ENCODE results near the gene OR13F1. TPM values are rescaled to one million over a fixed set of nuclear protein-coding genes. Genes with fewer than 3 reads are reported as not detected.

Gene OR13F1
- total and polyA plus RNA-seq, 11 donors = not detected

- intact Hi-C loops (cut with DNase I) = no loop called here
- Histone ChIP-seq H3K27me3 (no peaks in the 10 kb centered on the region), H3K9me3 (no peaks in the 10 kb centered on the region), H3K36me3 (no peaks in the 10 kb centered on the region), H3K27ac (no peak overlapping the region), H3K4me1 (no peaks in the 10 kb centered on the region), H3K4me3 (no peak overlapping the region)
- 32 to 44% (median 37%) methylated on average over 1 of the region's 1 CpG for WGBS, 4 donors
- TF ChIP-seq POLR2A (IDR thresholded peaks at IDR 0.05) (no peak), CTCF (IDR thresholded peaks at IDR 0.05) (no peak)
- DNase-seq = no peak
- ATAC-seq = no peak
Measured at GRCh38 chr9:104539275-104539674, 35.2 kb downstream of the OR13F1 start.

GRCh38 chr9:104544644-104545043, 40.6 kb downstream of the OR13F1 start:
- Histone ChIP-seq H3K4me3 (no peak overlapping the region), H3K27me3 (no peaks in the 10 kb centered on the region), H3K9me3 (peaks cover 0 to 4% (median 0%) of the 10 kb centered on the region in 12 donors), H3K4me1 (no peaks in the 10 kb centered on the region), H3K36me3 (no peaks in the 10 kb centered on the region), H3K27ac (no peak overlapping the region)
- WGBS, 4 donors = 84 to 90% (median 87%) methylated on average over 4 of the region's 4 CpGs
- ATAC-seq = no peak
- TF ChIP-seq POLR2A (IDR thresholded peaks at IDR 0.05) (no peak), CTCF (IDR thresholded peaks at IDR 0.05) (no peak)
- intact Hi-C loops (cut with DNase I) = no loop called here
- DNase-seq = no peak

- H3K4me1 ChIP-seq = no peaks in the 10 kb centered on the region
- H3K9me3 ChIP-seq = peaks cover 0 to 19% (median 0%) of the 10 kb centered on the region in 12 donors
- intact Hi-C loops (cut with DNase I) = no loop called here
- no peak for ATAC-seq
- 19 to 34% (median 30%) methylated on average over 1 of the region's 1 CpG for WGBS, 4 donors
- no peak overlapping the region for H3K4me3 ChIP-seq
- TF ChIP-seq POLR2A (IDR thresholded peaks at IDR 0.05) (no peak), CTCF (IDR thresholded peaks at IDR 0.05) (no peak)
- DNase-seq = no peak
- H3K36me3 ChIP-seq = no peaks in the 10 kb centered on the region
- no peak overlapping the region for H3K27ac ChIP-seq
- no peaks in the 10 kb centered on the region for H3K27me3 ChIP-seq
Measured at GRCh38 chr9:104553261-104553660, 49.2 kb downstream of the OR13F1 start.

Other genes with a start within 250 kb of the OR13F1 start
- gene OR13C4, start 22.9 kb downstream of the OR13F1 start, total RNA-seq = not detected
- gene OR13C4, start 22.9 kb downstream of the OR13F1 start, polyA plus RNA-seq = not detected
- not detected for gene OR13C3, start 32.6 kb downstream of the OR13F1 start, total RNA-seq
- not detected for gene OR13C3, start 32.6 kb downstream of the OR13F1 start, polyA plus RNA-seq
- not detected for gene OR13C8, start 64.9 kb downstream of the OR13F1 start, total RNA-seq
- not detected for gene OR13C8, start 64.9 kb downstream of the OR13F1 start, polyA plus RNA-seq
- not detected for gene OR13C5, start 95.2 kb downstream of the OR13F1 start, total RNA-seq
- gene OR13C5, start 95.2 kb downstream of the OR13F1 start, polyA plus RNA-seq = not detected
- gene OR13C2, start 101.4 kb downstream of the OR13F1 start, total RNA-seq = under 1 TPM in 1 of 9 donors, not detected in 8; 0.25 TPM
- not detected for gene OR13C2, start 101.4 kb downstream of the OR13F1 start, polyA plus RNA-seq
- gene OR13C9, start 113.9 kb downstream of the OR13F1 start, total RNA-seq = not detected
- not detected for gene OR13C9, start 113.9 kb downstream of the OR13F1 start, polyA plus RNA-seq
- not detected for gene OR13D1, start 190.3 kb downstream of the OR13F1 start, total RNA-seq
- gene OR13D1, start 190.3 kb downstream of the OR13F1 start, polyA plus RNA-seq = not detected
- gene NIPSNAP3A, start 243.4 kb downstream of the OR13F1 start, total RNA-seq = 10 to 100 TPM; 14.9 to 37.0 (median 22.9) TPM
- 10 to 100 TPM; 16.3 to 30.1 TPM for gene NIPSNAP3A, start 243.4 kb downstream of the OR13F1 start, polyA plus RNA-seq

All from heart left ventricle (tissue), 16 donors.